Suprapubic skin (tissue), 4 donors: ENCODE results near the gene CD79A. TPM values are rescaled to one million over a fixed set of nuclear protein-coding genes. Genes with fewer than 3 reads are reported as not detected.

Experiments
- DNase-seq, 2 donors: peaks; one replicate each; pipeline ENCODE4 v3.0.0-alpha.2; 2019; ENCODE audit warnings: low spot score in 2 of 2
- H3K27ac ChIP-seq: fragments of 200-600 bp; sonication (generic); one replicate; pipeline ENCODE4 v1.5.1; 2019
- H3K27me3 ChIP-seq: fragments of 200-600 bp; sonication (generic); one replicate; pipeline ENCODE4 v1.5.1; 2019
- H3K36me3 ChIP-seq: fragments of 200-600 bp; sonication (generic); one replicate; pipeline ENCODE4 v1.5.1; 2019
- H3K4me1 ChIP-seq: fragments of 200-600 bp; sonication (generic); one replicate; pipeline ENCODE4 v1.5.1; 2019
- H3K4me3 ChIP-seq: fragments of 200-600 bp; sonication (generic); one replicate; pipeline ENCODE4 v1.5.1; 2019; ENCODE audit warnings: mild to moderate bottlenecking
- H3K9me3 ChIP-seq: fragments of 200-600 bp; sonication (generic); one replicate; pipeline ENCODE4 v1.5.1; 2019
- EP300 ChIP-seq: sonication (generic); formaldehyde crosslinking; IDR thresholded peaks from one replicate; pipeline ENCODE4 v1.6.1; 2017; ENCODE audit warnings: antibody characterized with exemption
- POLR2A ChIP-seq, 2 donors: fragments of 450-650 bp; IDR thresholded peaks; one replicate each; pipeline ENCODE4 v1.6.1; 2017; ENCODE audit warnings: antibody characterized with exemption in 2 of 2, mild to moderate bottlenecking in 2 of 2, moderate library complexity in 2 of 2
- POLR2AphosphoS5 ChIP-seq, 3 donors: sonication (generic); formaldehyde crosslinking; IDR thresholded peaks; one replicate each; pipeline ENCODE4 v1.6.1; 2017; ENCODE audit warnings: antibody characterized with exemption in 3 of 3
- WGBS: methylation state at CpG from one replicate; pipeline ENCODE4 v1.1.5; 2018; 5-methylcytosine and 5-hydroxymethylcytosine counted together
- total RNA-seq, 4 donors: library from RNA; depleted of rRNA; stranded (reverse); fragments of >200 nt; gene quantifications; one replicate each; pipeline ENCODE4 v1.1.0, GENCODE V29; 2016
- TF ChIP-seq, protein P1 (sequence below), 2 donors: fragments of 200-600 bp in 1 of 2; fragments of 450-650 bp in 1 of 2; sonication (generic) in 1 of 2; IDR thresholded peaks; one replicate each; pipeline ENCODE4 v1.5.1; 2016 to 2019; ENCODE audit warnings: antibody characterized with exemption in 2 of 2, mild to moderate bottlenecking in 1 of 2, moderate library complexity in 1 of 2

The CD79A gene
- total RNA-seq, 4 donors from 2014 or later = 3.0 TPM; not detected in 3

GRCh38 chr19:41915021-41915775, 38.1 kb downstream of the CD79A start:
- Histone ChIP-seq H3K27ac (no peak overlapping the region), H3K36me3 (no peaks in the 10 kb centered on the region), H3K4me3 (no peak overlapping the region), H3K9me3 (no peaks in the 10 kb centered on the region), H3K4me1 (peaks cover 16% of the 10 kb centered on the region), H3K27me3 (peaks cover 81% of the 10 kb centered on the region)
- 4% methylated on average over 37 of the region's 38 CpGs for WGBS
- TF ChIP-seq POLR2A (IDR thresholded peaks at IDR 0.05) (no peak), POLR2AphosphoS5 (IDR thresholded peaks at IDR 0.05) (no peak), EP300 (no peak)
- TF ChIP-seq, protein P1, sequence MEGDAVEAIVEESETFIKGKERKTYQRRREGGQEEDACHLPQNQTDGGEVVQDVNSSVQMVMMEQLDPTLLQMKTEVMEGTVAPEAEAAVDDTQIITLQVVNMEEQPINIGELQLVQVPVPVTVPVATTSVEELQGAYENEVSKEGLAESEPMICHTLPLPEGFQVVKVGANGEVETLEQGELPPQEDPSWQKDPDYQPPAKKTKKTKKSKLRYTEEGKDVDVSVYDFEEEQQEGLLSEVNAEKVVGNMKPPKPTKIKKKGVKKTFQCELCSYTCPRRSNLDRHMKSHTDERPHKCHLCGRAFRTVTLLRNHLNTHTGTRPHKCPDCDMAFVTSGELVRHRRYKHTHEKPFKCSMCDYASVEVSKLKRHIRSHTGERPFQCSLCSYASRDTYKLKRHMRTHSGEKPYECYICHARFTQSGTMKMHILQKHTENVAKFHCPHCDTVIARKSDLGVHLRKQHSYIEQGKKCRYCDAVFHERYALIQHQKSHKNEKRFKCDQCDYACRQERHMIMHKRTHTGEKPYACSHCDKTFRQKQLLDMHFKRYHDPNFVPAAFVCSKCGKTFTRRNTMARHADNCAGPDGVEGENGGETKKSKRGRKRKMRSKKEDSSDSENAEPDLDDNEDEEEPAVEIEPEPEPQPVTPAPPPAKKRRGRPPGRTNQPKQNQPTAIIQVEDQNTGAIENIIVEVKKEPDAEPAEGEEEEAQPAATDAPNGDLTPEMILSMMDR (IDR thresholded peaks at IDR 0.05) = no peak
- no peak for DNase-seq

DNA sequence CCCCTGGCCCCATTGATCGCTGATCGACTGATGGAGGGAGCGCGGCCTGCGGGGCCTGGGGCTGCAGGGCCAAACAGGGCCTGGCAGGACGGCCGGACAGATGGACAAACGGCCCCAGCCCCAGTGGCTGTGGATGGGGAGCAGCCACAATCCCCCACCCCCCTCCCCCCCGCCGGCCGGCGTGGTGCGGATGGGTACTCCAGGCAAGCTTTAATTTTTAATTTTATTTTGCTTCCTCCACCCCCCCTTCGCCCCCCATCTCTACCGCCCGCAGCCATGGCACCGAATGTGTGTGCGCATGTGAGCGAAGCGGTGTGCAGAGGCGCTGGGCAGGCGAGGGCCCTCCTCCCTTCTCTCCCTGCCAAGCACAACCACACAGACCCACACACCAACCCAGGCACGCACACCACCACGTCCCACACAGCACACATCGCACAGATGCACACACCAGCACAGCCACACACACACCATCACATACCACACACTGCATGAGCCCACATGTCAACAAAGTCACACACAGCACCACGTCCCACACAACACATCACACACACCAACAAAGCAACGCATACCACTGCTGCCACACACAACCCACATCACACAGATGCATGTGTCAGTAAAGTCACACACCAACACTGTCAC, 38.8 kb downstream of the CD79A start:
- peaks cover 87% of the 10 kb centered on the region for H3K27me3 ChIP-seq
- no peaks in the 10 kb centered on the region for H3K36me3 ChIP-seq
- peaks cover 16% of the 10 kb centered on the region for H3K4me1 ChIP-seq
- DNase-seq = no peak
- H3K4me3 ChIP-seq = no peak overlapping the region
- H3K27ac ChIP-seq = no peak overlapping the region
- no peaks in the 10 kb centered on the region for H3K9me3 ChIP-seq
- TF ChIP-seq, protein P1 (IDR thresholded peaks at IDR 0.05) = no peak
- no peak for TF ChIP-seq POLR2AphosphoS5 (IDR thresholded peaks at IDR 0.05)
- TF ChIP-seq POLR2A (IDR thresholded peaks at IDR 0.05) = no peak
- no peak for TF ChIP-seq EP300
- 20% methylated on average over 26 of the region's 27 CpGs for WGBS

DNA sequence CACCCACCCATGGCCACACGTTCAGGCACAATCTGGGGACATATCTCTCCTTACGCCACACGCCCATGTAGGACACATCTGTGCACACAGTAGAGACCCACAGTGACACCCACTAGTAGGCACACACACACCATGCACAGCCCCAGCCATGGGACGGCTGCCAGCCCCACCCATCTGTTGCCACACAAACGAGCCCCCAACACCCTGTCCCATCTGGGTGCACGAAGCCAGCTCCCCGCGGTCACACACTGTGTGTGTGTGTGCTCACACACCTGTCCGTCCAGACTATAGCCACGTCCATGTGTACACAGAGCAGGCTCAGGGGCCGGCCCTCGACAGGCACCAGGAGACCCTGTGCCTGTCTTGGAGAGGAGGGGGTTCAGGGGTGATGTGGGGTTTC, 40.6 kb downstream of the CD79A start:
- 58% methylated on average over 5 of the region's 12 CpGs for WGBS
- no peak overlapping the region for H3K27ac ChIP-seq
- DNase-seq = no peak
- TF ChIP-seq POLR2AphosphoS5 (IDR thresholded peaks at IDR 0.05) (no peak), EP300 (no peak), POLR2A (IDR thresholded peaks at IDR 0.05) (no peak)
- TF ChIP-seq, protein P1 (IDR thresholded peaks at IDR 0.05) = no peak
- no peaks in the 10 kb centered on the region for H3K36me3 ChIP-seq
- H3K9me3 ChIP-seq = no peaks in the 10 kb centered on the region
- H3K4me1 ChIP-seq = peaks cover 14% of the 10 kb centered on the region
- H3K4me3 ChIP-seq = no peak overlapping the region
- H3K27me3 ChIP-seq = peaks cover 91% of the 10 kb centered on the region

GRCh38 chr19:41918095-41918494, 41.0 kb downstream of the CD79A start:
- TF ChIP-seq POLR2AphosphoS5 (IDR thresholded peaks at IDR 0.05) = no peak
- no peak for TF ChIP-seq POLR2A (IDR thresholded peaks at IDR 0.05)
- no peak for TF ChIP-seq EP300
- TF ChIP-seq, protein P1 (IDR thresholded peaks at IDR 0.05) = no peak
- H3K4me1 ChIP-seq = peaks cover 10% of the 10 kb centered on the region
- no peaks in the 10 kb centered on the region for H3K36me3 ChIP-seq
- H3K27ac ChIP-seq = no peak overlapping the region
- peaks cover 91% of the 10 kb centered on the region for H3K27me3 ChIP-seq
- DNase-seq = no peak
- 84% methylated on average over 6 of the region's 6 CpGs for WGBS
- no peaks in the 10 kb centered on the region for H3K9me3 ChIP-seq
- H3K4me3 ChIP-seq = no peak overlapping the region

GRCh38 chr19:41918653-41919244, 41.7 kb downstream of the CD79A start:
- Histone ChIP-seq H3K27ac (no peak overlapping the region), H3K36me3 (no peaks in the 10 kb centered on the region), H3K27me3 (peaks cover 91% of the 10 kb centered on the region), H3K4me1 (peaks cover 6% of the 10 kb centered on the region), H3K4me3 (no peak overlapping the region), H3K9me3 (no peaks in the 10 kb centered on the region)
- no peak for DNase-seq
- no peak for TF ChIP-seq EP300
- no peak for TF ChIP-seq POLR2A (IDR thresholded peaks at IDR 0.05)
- no peak for TF ChIP-seq POLR2AphosphoS5 (IDR thresholded peaks at IDR 0.05)
- TF ChIP-seq, protein P1 (IDR thresholded peaks at IDR 0.05) = no peak
- 90% methylated on average over 5 of the region's 5 CpGs for WGBS
